K562 (cell line): Measurements from ENCODE around the gene STRA8. TPM values are rescaled to one million over a fixed set of nuclear protein-coding genes. Genes with fewer than 3 reads are reported as not detected.

Experiments
- ATAC-seq: fragments of 200-7000 bp; cut with Tn5 transposase; 3 replicates; pipeline ENCODE4 v1.9.1; 2020; ENCODE audit warnings: moderate library complexity
- BruUV-seq: library from RNA; stranded (reverse); fragments of 400-500 nt; replicated peaks from 2 replicates; lab custom pipeline; 2021; lab: Mats Ljungman, UMichigan
- CTCF ChIA-PET: fragments of 300-600 bp; formaldehyde crosslinking; extraction: SDS; loops from one replicate; lab custom pipeline; 2021; ENCODE audit warnings: low intra/inter-chr PET ratio; lab: Yijun Ruan, JAX
- POLR2A ChIA-PET: fragments of 300-600, 350-650 bp; sonication (Branson Sonifier 250); formaldehyde crosslinking; extraction: SDS; loops from one replicate; lab custom pipeline; 2021; ENCODE audit warnings: antibody characterized with exemption, inconsistent platforms; lab: Yijun Ruan, JAX
- DNase-seq, 4 experiments: peaks; one replicate each; pipeline versions ENCODE4 v3.0.0 to v3.0.0-alpha.2; 2011 to 2018; ENCODE audit warnings: low spot score in 3 of 4, mixed read lengths in 3 of 4; ENCODE audit errors: extremely low read depth in 1 of 4
- FAIRE-seq: peaks from 2 replicates; lab custom pipeline; 2011; peaks lifted over from hg19 to GRCh38; lab: Jason Lieb, UNC
- H2AFZ ChIP-seq: 2 replicates; pipeline ENCODE4 v1.6.0; 2011; ENCODE audit warnings: low read depth, low read length, control low read depth, inconsistent platforms
- H3K27ac ChIP-seq: fragments of 200-600 bp; 3 replicates; pipeline ENCODE4 v1.8.0; 2011; ENCODE audit warnings: low read depth, mild to moderate bottlenecking, control low read depth, inconsistent platforms, low read length, moderate library complexity, mixed read lengths; ENCODE audit errors: extremely low read depth
- H3K27me3 ChIP-seq, 2 experiments: fragments of 300-600 bp in 1 of 2; 2 replicates in 1 of 2; 3 replicates in 1 of 2; pipeline versions ENCODE4 v1.6.0 to v1.8.0; 2011; ENCODE audit warnings: inconsistent platforms in 2 of 2, low read length in 2 of 2, mild to moderate bottlenecking in 1 of 2, mixed read lengths in 1 of 2, moderate library complexity in 1 of 2; ENCODE audit not compliant: control insufficient read depth in 2 of 2, insufficient read depth in 2 of 2
- H3K36me3 ChIP-seq: fragments of 300-600 bp; 3 replicates; pipeline ENCODE4 v1.8.0; 2011; ENCODE audit warnings: mild to moderate bottlenecking, low read length, inconsistent platforms; ENCODE audit not compliant: control insufficient read depth, insufficient read depth
- H3K4me1 ChIP-seq, 2 experiments: fragments of 200-600 bp in 1 of 2; replicated peaks in 1 of 2; 2 replicates in 1 of 2; 3 replicates in 1 of 2; pipeline versions ENCODE4 v1.5.1 to v1.8.0; 2011; ENCODE audit warnings: inconsistent platforms in 2 of 2, low read length in 2 of 2, mild to moderate bottlenecking in 1 of 2, mixed read lengths in 1 of 2, moderate library complexity in 1 of 2; ENCODE audit not compliant: control insufficient read depth in 2 of 2, insufficient read depth in 2 of 2
- H3K4me2 ChIP-seq: 2 replicates; pipeline ENCODE4 v1.6.1; 2011; ENCODE audit warnings: low read length, control low read depth, inconsistent platforms, mixed read lengths; ENCODE audit not compliant: insufficient read depth
- H3K4me3 ChIP-seq: fragments of 200-600 bp; sonication (generic), shearing (Covaris generic); 2 replicates; pipeline ENCODE4 v1.5.1; 2016; ENCODE audit warnings: control low read depth, inconsistent platforms
- H3K79me2 ChIP-seq: fragments of 200-600 bp; 3 replicates; pipeline ENCODE4 v1.8.0; 2011; ENCODE audit warnings: low read length, inconsistent platforms; ENCODE audit not compliant: control insufficient read depth, insufficient read depth
- H3K9ac ChIP-seq, 2 experiments: 2 replicates each; pipeline versions ENCODE4 v1.6.0 to v1.6.1; 2011; ENCODE audit warnings: low read depth in 2 of 2, low read length in 2 of 2, control low read depth in 1 of 2, inconsistent platforms in 1 of 2, mild to moderate bottlenecking in 1 of 2, mixed read lengths in 1 of 2; ENCODE audit not compliant: insufficient read depth in 1 of 2
- H3K9me1 ChIP-seq: one replicate; pipeline ENCODE4 v1.6.0; 2011; ENCODE audit warnings: inconsistent platforms, mild to moderate bottlenecking, low read length, moderate library complexity; ENCODE audit not compliant: control insufficient read depth, insufficient read depth
- H3K9me3 ChIP-seq: replicated peaks from 2 replicates; pipeline ENCODE4 v1.5.1; 2011; ENCODE audit warnings: low read depth, low read length, inconsistent platforms; ENCODE audit not compliant: control insufficient read depth, insufficient read depth
- H4K20me1 ChIP-seq: replicated peaks from 2 replicates; pipeline ENCODE4 v1.6.1; 2011; ENCODE audit warnings: low read length, inconsistent platforms, mixed read lengths; ENCODE audit not compliant: control insufficient read depth, insufficient read depth
- CBFB ChIP-seq: sonication (generic); formaldehyde crosslinking; IDR thresholded peaks from 2 replicates; pipeline ENCODE4 v1.4.0; 2020; ENCODE audit warnings: mild to moderate bottlenecking, missing genetic modification reagents
- CCNT2 ChIP-seq: IDR thresholded peaks from 2 replicates; pipeline ENCODE4 v1.6.1; 2011; ENCODE audit warnings: borderline replicate concordance, low read depth, mild to moderate bottlenecking, moderate library complexity, mixed read lengths, low read length; ENCODE audit not compliant: insufficient read length; ENCODE audit errors: extremely low read depth
- ETV1 ChIP-seq: fragments of 450-650 bp; conservative IDR thresholded peaks from 2 replicates; pipeline ENCODE4 v1.6.1; 2016; ENCODE audit warnings: missing genetic modification characterization, control low read depth, low read depth, missing compliant biosample characterization
- SMAD1 ChIP-seq: fragments of 150-350 bp; IDR thresholded peaks from 2 replicates; pipeline ENCODE4 v1.6.1; 2014; ENCODE audit warnings: low read length, low read depth; ENCODE audit not compliant: partially characterized antibody
- SPI1 ChIP-seq: IDR thresholded peaks from 2 replicates; pipeline ENCODE4 v1.6.1; 2011; ENCODE audit warnings: low read depth, low read length, control low read depth, borderline replicate concordance
- TEAD4 ChIP-seq, 2 experiments: sonication (generic) in 1 of 2; formaldehyde crosslinking in 1 of 2; IDR thresholded peaks; 2 replicates each; pipeline versions ENCODE4 v1.6.1 to v1.8.0; 2012 to 2022; ENCODE audit warnings: borderline replicate concordance in 1 of 2, inconsistent platforms in 1 of 2, low read length in 1 of 2, mild to moderate bottlenecking in 1 of 2, missing genetic modification reagents in 1 of 2
- WGBS: fragments of 100-300 bp; shearing (Covaris generic); methylation state at CpG from one replicate; pipeline ENCODE4 v1.1.6; 2016; ENCODE audit warnings: low coverage, mixed read lengths; ENCODE audit not compliant: insufficient coverage; ENCODE audit errors: missing lambda C conversion rate; 5-methylcytosine and 5-hydroxymethylcytosine counted together
- in situ Hi-C: fragments of 300-500 bp; cut with MboI; formaldehyde crosslinking; loops from 4 replicates; pipeline ENCODE4 v1.15.0; 2018; ENCODE audit warnings: inconsistent platforms, mixed read lengths
- intact Hi-C: fragments of 100-400 bp; cut with micrococcal nuclease; formaldehyde crosslinking; loops from 2 replicates; pipeline ENCODE4 v1.14.2; 2022
- polyA plus RNA-seq, 8 experiments: library from polyadenylated mRNA; depleted of rRNA in 4 of 8; stranded (reverse) in 5 of 8; unstranded in 3 of 8; fragments of >200 nt; fragmentation: Nextera tagmentation in 2 of 8; fragmentation: Illumina TruSeq in 1 of 8; extraction: Ambion mirVana in 2 of 8; extraction: Trizol in 1 of 8; gene quantifications; 2 replicates each; pipeline versions ENCODE4 v1.2.1 to v1.2.3, GENCODE V29; 2011 to 2014; ENCODE audit warnings: inconsistent platforms in 1 of 8, missing spikeins in 1 of 8
- total RNA-seq, 7 experiments: library from RNA; depleted of rRNA in 6 of 7; stranded (reverse); fragments of >200 nt in 6 of 7; fragmentation: Illumina TruSeq in 2 of 7; extraction: Trizol in 2 of 7; gene quantifications; 2 replicates each; pipeline versions ENCODE4 v1.2.1 to v1.2.3, GENCODE V29; 2011 to 2021; ENCODE audit warnings: low replicate concordance in 1 of 7
- TF ChIP-seq, protein P1 (sequence below), 3 experiments: IDR thresholded peaks in 2 of 3; conservative IDR thresholded peaks in 1 of 3; 2 replicates each; pipeline ENCODE4 v1.5.1; 2011 to 2012; ENCODE audit warnings: low read length in 3 of 3, mild to moderate bottlenecking in 3 of 3, control low read depth in 2 of 3, improper control_type of control experiment in 1 of 3, inconsistent platforms in 1 of 3, low read depth in 1 of 3, mixed read lengths in 1 of 3, moderate library complexity in 1 of 3; ENCODE audit not compliant: insufficient read depth in 2 of 3
- TF ChIP-seq, protein P2 (sequence below): fragments of 250-450 bp; sonication (Bioruptor Pico); IDR thresholded peaks from 2 replicates; pipeline ENCODE4 v1.8.0; 2022; ENCODE audit warnings: moderate library complexity, mild to moderate bottlenecking, inconsistent platforms

STRA8 gene
- total and polyA plus RNA-seq, 9 of the 15 experiments (the other 6 are each of a cell fraction or from before 2014, with no cell fraction given): not detected

DNA sequence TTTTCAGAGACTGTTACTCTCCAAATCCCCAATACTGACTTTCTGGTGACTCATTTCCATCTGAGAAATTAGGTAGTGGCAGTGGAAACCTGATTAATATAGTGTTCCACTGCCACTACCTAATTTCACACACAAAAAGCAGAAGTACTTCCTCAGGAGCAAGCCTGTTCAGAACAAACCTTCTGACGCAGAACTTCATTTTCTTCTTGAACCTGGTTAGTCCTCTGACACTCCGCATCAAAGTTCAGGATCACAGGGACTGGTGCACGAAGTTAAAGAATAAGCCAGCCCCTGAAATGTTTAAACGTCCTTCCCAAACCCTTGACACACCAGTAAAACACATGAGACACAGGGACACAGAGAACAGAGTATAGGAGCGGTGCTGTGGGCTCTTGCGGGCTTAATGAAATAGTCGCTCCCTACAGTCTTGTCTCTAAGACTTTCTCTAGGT, 26.7 kb upstream of the STRA8 start:
- ChIA-PET POLR2A (interaction anchor here (0.6 to 3.6 kb wide), 3 partner anchors 10 to 294 kb away, joined by 3 to 20 read pairs (median 3); no protein-coding TSS in a partner anchor), CTCF (no interaction called here)
- Histone ChIP-seq H3K36me3 (peaks cover 20% of the 10 kb centered on the region; the same call in 2 of the 3 replicates), H2AFZ (no peak overlapping the region), H3K4me3 (no peak overlapping the region), H3K9ac (no peak overlapping the region; a peak in 1 of 4 replicates), H4K20me1 (no peaks in the 10 kb centered on the region), H3K27me3 (no peaks in the 10 kb centered on the region; a peak in 1 of 5 replicates), H3K4me1 (peaks cover 16 to 25% of the 10 kb centered on the region in 2 experiments), H3K4me2 (no peak overlapping the region), H3K9me1 (no peaks in the 10 kb centered on the region), H3K9me3 (no peaks in the 10 kb centered on the region), H3K79me2 (no peaks in the 10 kb centered on the region), H3K27ac (no peak overlapping the region)
- intact Hi-C loops: no loop called here
- in situ Hi-C loops: no loop called here
- WGBS: 67% methylated on average over 7 of the region's 7 CpGs
- FAIRE-seq (peak; percentile 37), DNase-seq (no peak), ATAC-seq (no peak)
- BruUV-seq: no TSS peak
- TF ChIP-seq CCNT2: no peak
- no peak for TF ChIP-seq ETV1 (tag)
- no peak for TF ChIP-seq CBFB (CRISPR knock-in tag)
- TF ChIP-seq, protein P1, sequence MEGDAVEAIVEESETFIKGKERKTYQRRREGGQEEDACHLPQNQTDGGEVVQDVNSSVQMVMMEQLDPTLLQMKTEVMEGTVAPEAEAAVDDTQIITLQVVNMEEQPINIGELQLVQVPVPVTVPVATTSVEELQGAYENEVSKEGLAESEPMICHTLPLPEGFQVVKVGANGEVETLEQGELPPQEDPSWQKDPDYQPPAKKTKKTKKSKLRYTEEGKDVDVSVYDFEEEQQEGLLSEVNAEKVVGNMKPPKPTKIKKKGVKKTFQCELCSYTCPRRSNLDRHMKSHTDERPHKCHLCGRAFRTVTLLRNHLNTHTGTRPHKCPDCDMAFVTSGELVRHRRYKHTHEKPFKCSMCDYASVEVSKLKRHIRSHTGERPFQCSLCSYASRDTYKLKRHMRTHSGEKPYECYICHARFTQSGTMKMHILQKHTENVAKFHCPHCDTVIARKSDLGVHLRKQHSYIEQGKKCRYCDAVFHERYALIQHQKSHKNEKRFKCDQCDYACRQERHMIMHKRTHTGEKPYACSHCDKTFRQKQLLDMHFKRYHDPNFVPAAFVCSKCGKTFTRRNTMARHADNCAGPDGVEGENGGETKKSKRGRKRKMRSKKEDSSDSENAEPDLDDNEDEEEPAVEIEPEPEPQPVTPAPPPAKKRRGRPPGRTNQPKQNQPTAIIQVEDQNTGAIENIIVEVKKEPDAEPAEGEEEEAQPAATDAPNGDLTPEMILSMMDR (IDR thresholded peaks at IDR 0.05 in 2 of 3, conservative IDR thresholded peaks at IDR 0.05 in 1 of 3; ENCODE audit: insufficient read depth in 2 of 3, low read depth in 1 of 3, low read length in 3 of 3): no peak
- no peak for TF ChIP-seq SMAD1
- no peak for TF ChIP-seq TEAD4 (IDR thresholded peaks at IDR 0.05; ENCODE audit: low read length)
- no peak for TF ChIP-seq TEAD4 (CRISPR knock-in tag; IDR thresholded peaks at IDR 0.05; ENCODE audit: borderline replicate concordance)
- TF ChIP-seq, protein P2, sequence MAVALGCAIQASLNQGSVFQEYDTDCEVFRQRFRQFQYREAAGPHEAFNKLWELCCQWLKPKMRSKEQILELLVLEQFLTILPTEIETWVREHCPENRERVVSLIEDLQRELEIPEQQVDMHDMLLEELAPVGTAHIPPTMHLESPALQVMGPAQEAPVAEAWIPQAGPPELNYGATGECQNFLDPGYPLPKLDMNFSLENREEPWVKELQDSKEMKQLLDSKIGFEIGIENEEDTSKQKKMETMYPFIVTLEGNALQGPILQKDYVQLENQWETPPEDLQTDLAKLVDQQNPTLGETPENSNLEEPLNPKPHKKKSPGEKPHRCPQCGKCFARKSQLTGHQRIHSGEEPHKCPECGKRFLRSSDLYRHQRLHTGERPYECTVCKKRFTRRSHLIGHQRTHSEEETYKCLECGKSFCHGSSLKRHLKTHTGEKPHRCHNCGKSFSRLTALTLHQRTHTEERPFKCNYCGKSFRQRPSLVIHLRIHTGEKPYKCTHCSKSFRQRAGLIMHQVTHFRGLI: no peak
- 0 out of 2 replicates have a peak, but pooled peaks have one; percentile 21 for TF ChIP-seq SPI1
